Measurements from ENCODE around the gene THSD4.

The THSD4 gene

DNA sequence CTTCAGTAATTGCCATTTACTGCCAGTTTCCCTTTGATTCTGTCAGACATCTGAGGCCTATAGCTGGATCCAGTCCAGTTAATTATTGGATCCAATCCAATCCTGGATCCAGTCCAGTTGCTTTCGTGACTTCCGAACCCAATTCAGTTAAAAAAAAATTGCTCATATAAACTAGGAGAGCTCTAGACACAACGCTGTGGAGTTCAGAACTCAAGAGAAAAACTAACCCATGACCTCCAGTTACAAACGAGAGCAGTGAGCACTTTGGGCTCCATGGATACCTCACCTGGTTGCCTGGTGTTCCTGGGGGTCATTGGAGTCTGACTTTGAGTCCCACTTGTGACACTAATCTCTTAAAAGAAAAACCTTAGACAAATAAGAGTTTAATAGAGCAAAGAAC, 269.8 kb downstream of the THSD4 start:
- Histone ChIP-seq H3K79me2 (ENCODE audit: insufficient read depth, low read length) (no peaks in the 10 kb centered on the region), H3K36me3 (ENCODE audit: insufficient read depth, low read length) (no peaks in the 10 kb centered on the region), H3K4me3 (ENCODE audit: low read length, poor library complexity, severe bottlenecking) (no peak overlapping the region), H2AFZ (ENCODE audit: low read length) (no peak overlapping the region), H3K9me3 (ENCODE audit: insufficient read depth, low read depth, low read length) (no peaks in the 10 kb centered on the region), H3F3A (ENCODE audit: low read depth) (no peaks in the 10 kb centered on the region), H3K4me2 (ENCODE audit: low read depth, low read length, poor library complexity, severe bottlenecking) (no peak overlapping the region), H3K27me3 (ENCODE audit: insufficient read depth, low read length, poor library complexity, severe bottlenecking) (no peaks in the 10 kb centered on the region), H4K20me1 (ENCODE audit: insufficient read depth, low read length, poor library complexity, severe bottlenecking) (no peaks in the 10 kb centered on the region), H3K4me1 (ENCODE audit: insufficient read depth, low read length, poor library complexity, severe bottlenecking) (peaks cover 6% of the 10 kb centered on the region), H3K9me2 (replicated peaks; ENCODE audit: low read depth, low read length) (no peaks in the 10 kb centered on the region), H3K9ac (ENCODE audit: low read depth, low read length, poor library complexity, severe bottlenecking) (no peak overlapping the region)
- no peak for TF ChIP-seq EZH2phosphoT487 (IDR thresholded peaks at IDR 0.05; ENCODE audit: borderline replicate concordance)
- TF ChIP-seq, protein P1, sequence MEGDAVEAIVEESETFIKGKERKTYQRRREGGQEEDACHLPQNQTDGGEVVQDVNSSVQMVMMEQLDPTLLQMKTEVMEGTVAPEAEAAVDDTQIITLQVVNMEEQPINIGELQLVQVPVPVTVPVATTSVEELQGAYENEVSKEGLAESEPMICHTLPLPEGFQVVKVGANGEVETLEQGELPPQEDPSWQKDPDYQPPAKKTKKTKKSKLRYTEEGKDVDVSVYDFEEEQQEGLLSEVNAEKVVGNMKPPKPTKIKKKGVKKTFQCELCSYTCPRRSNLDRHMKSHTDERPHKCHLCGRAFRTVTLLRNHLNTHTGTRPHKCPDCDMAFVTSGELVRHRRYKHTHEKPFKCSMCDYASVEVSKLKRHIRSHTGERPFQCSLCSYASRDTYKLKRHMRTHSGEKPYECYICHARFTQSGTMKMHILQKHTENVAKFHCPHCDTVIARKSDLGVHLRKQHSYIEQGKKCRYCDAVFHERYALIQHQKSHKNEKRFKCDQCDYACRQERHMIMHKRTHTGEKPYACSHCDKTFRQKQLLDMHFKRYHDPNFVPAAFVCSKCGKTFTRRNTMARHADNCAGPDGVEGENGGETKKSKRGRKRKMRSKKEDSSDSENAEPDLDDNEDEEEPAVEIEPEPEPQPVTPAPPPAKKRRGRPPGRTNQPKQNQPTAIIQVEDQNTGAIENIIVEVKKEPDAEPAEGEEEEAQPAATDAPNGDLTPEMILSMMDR (conservative IDR thresholded peaks at IDR 0.05; ENCODE audit: low read length), result no peak

DNA sequence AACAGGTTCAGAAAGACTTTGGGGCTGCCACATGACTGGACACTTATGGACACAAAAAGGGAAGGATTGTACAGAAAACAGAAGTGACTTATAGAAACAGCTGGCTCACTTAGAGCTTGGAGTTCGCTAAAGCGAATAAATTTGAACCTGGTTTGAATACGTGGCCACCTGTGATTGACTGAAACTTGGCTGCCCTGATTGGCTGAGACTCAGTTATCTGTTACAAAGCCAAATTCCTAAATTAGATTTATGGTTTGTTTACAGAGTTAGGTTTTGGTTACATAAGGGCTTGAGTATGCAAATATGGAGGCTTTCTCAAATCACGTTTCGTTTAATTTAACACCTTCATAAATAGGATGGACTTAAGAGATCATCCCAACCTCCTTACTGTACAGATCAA, 270.2 kb downstream of the THSD4 start:
- Histone ChIP-seq H3K36me3 (ENCODE audit: insufficient read depth, low read length) (no peaks in the 10 kb centered on the region), H3K9me2 (replicated peaks; ENCODE audit: low read depth, low read length) (no peaks in the 10 kb centered on the region), H3K27me3 (ENCODE audit: insufficient read depth, low read length, poor library complexity, severe bottlenecking) (no peaks in the 10 kb centered on the region), H3K79me2 (ENCODE audit: insufficient read depth, low read length) (no peaks in the 10 kb centered on the region), H3F3A (ENCODE audit: low read depth) (no peaks in the 10 kb centered on the region), H4K20me1 (ENCODE audit: insufficient read depth, low read length, poor library complexity, severe bottlenecking) (no peaks in the 10 kb centered on the region), H3K9ac (ENCODE audit: low read depth, low read length, poor library complexity, severe bottlenecking) (no peak overlapping the region), H3K9me3 (ENCODE audit: insufficient read depth, low read depth, low read length) (no peaks in the 10 kb centered on the region), H3K4me2 (ENCODE audit: low read depth, low read length, poor library complexity, severe bottlenecking) (no peak overlapping the region), H3K4me3 (ENCODE audit: low read length, poor library complexity, severe bottlenecking) (no peak overlapping the region), H3K4me1 (ENCODE audit: insufficient read depth, low read length, poor library complexity, severe bottlenecking) (peaks cover 10% of the 10 kb centered on the region), H2AFZ (ENCODE audit: low read length) (no peak overlapping the region)
- TF ChIP-seq EZH2phosphoT487 (IDR thresholded peaks at IDR 0.05; ENCODE audit: borderline replicate concordance), result no peak
- TF ChIP-seq, protein P1 (conservative IDR thresholded peaks at IDR 0.05; ENCODE audit: low read length), result no peak

DNA sequence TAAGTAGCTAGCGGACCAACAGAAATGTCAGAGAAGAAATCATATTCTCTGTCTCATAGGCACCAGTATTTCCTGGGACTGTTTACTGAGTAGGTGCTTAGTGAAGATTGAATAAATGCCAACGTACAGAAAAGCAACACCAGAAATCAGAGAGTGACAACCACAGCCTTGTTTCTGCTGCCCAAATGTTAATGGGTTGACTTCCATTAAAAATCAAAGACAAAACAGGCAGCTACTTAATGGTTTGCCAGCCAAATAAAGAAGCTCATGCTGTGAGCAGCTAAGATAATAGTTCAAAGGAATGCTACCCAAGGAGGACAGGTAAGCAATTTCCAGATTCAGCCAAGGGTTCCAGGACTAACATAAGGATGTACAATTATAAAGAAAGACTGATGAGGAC, 270.7 kb downstream of the THSD4 start:
- Histone ChIP-seq H3K4me1 (ENCODE audit: insufficient read depth, low read length, poor library complexity, severe bottlenecking) (peaks cover 10% of the 10 kb centered on the region), H2AFZ (ENCODE audit: low read length) (no peak overlapping the region), H3F3A (ENCODE audit: low read depth) (no peaks in the 10 kb centered on the region), H3K27me3 (ENCODE audit: insufficient read depth, low read length, poor library complexity, severe bottlenecking) (no peaks in the 10 kb centered on the region), H3K4me2 (ENCODE audit: low read depth, low read length, poor library complexity, severe bottlenecking) (no peak overlapping the region), H3K9ac (ENCODE audit: low read depth, low read length, poor library complexity, severe bottlenecking) (no peak overlapping the region), H3K36me3 (ENCODE audit: insufficient read depth, low read length) (no peaks in the 10 kb centered on the region), H3K79me2 (ENCODE audit: insufficient read depth, low read length) (no peaks in the 10 kb centered on the region), H3K4me3 (ENCODE audit: low read length, poor library complexity, severe bottlenecking) (no peak overlapping the region), H3K9me2 (replicated peaks; ENCODE audit: low read depth, low read length) (no peaks in the 10 kb centered on the region), H3K9me3 (ENCODE audit: insufficient read depth, low read depth, low read length) (no peaks in the 10 kb centered on the region), H4K20me1 (ENCODE audit: insufficient read depth, low read length, poor library complexity, severe bottlenecking) (no peaks in the 10 kb centered on the region)
- TF ChIP-seq, protein P1 (conservative IDR thresholded peaks at IDR 0.05; ENCODE audit: low read length), result no peak
- no peak for TF ChIP-seq EZH2phosphoT487 (IDR thresholded peaks at IDR 0.05; ENCODE audit: borderline replicate concordance)

Measured in Loucy (cell line).